Measurements from ENCODE around the gene RC3H1. TPM values are rescaled to one million over a fixed set of nuclear protein-coding genes. Genes with fewer than 3 reads are reported as not detected.

The RC3H1 gene
- total and polyA plus RNA-seq, 10 of the 15 experiments (the other 5 are each of a cell fraction or from before 2014, with no cell fraction given) = 1.4 to 33.9 (median 11.8) TPM

- TF ChIP-seq RAD21 (IDR thresholded peaks at IDR 0.05; ENCODE audit: insufficient read depth, low read depth, low read length) = no peak
- 0 out of 3 replicates have a peak, but pooled peaks have one; percentile 41 for TF ChIP-seq POU2F2 (IDR thresholded peaks at IDR 0.05; ENCODE audit: borderline replicate concordance, low read depth, low read length)
- no peak; a peak in 1 of 4 replicates for TF ChIP-seq BHLHE40 (IDR thresholded peaks at IDR 0.05; ENCODE audit: borderline replicate concordance in 1 of 2, low read depth in 2 of 2, low read length in 1 of 2)
- TF ChIP-seq SREBF2 (IDR thresholded peaks at IDR 0.05; ENCODE audit: low read length) = no peak
- TF ChIP-seq HDAC6 (IDR thresholded peaks at IDR 0.05; ENCODE audit: unreplicated experiment) = no peak
- TF ChIP-seq MYB (IDR thresholded peaks at IDR 0.05; ENCODE audit: borderline replicate concordance, low read depth, low read length) = no peak
- no peak for TF ChIP-seq E2F4 (IDR thresholded peaks at IDR 0.05; ENCODE audit: low read depth, low read length)
- no peak for TF ChIP-seq PAX8 (IDR thresholded peaks at IDR 0.05)
- no peak for TF ChIP-seq SIN3A (IDR thresholded peaks at IDR 0.05; ENCODE audit: low read depth, low read length)
- no peak for TF ChIP-seq MTA3 (IDR thresholded peaks at IDR 0.05; ENCODE audit: borderline replicate concordance, low read length)
- peak; percentile 64; the same call in 1 of the 2 replicates for TF ChIP-seq ASH2L (IDR thresholded peaks at IDR 0.05; ENCODE audit: borderline replicate concordance, low read depth)
- TF ChIP-seq RAD51 (IDR thresholded peaks at IDR 0.05) = 0 out of 2 replicates have a peak, but pooled peaks have one; percentile 10
- peak; percentile 28 for TF ChIP-seq SKIL (IDR thresholded peaks at IDR 0.05; ENCODE audit: low read depth, poor library complexity, severe bottlenecking)
- TF ChIP-seq MAX (IDR thresholded peaks at IDR 0.05; ENCODE audit: low read depth, low read length) = no peak
- TF ChIP-seq BCL3 (IDR thresholded peaks at IDR 0.05; ENCODE audit: borderline replicate concordance, insufficient read depth, low read depth, low read length, poor library complexity, severe bottlenecking) = no peak
- peak; percentile 63; the same call in 1 of the 2 replicates for TF ChIP-seq SMAD5 (IDR thresholded peaks at IDR 0.05; ENCODE audit: low read depth)
- TF ChIP-seq ZBTB40 (IDR thresholded peaks at IDR 0.05; ENCODE audit: borderline replicate concordance) = no peak
Measured at GRCh38 chr1:174022080-174022975, at the start of gene RC3H1 (continued).
